ENCODE data around the gene ADAMTS6. TPM values are rescaled to one million over a fixed set of nuclear protein-coding genes. Genes with fewer than 3 reads are reported as not detected.

Gene ADAMTS6
- total RNA-seq, 4 donors from 2014 or later: 0.80 to 13.2 (median 2.2) TPM

DNA sequence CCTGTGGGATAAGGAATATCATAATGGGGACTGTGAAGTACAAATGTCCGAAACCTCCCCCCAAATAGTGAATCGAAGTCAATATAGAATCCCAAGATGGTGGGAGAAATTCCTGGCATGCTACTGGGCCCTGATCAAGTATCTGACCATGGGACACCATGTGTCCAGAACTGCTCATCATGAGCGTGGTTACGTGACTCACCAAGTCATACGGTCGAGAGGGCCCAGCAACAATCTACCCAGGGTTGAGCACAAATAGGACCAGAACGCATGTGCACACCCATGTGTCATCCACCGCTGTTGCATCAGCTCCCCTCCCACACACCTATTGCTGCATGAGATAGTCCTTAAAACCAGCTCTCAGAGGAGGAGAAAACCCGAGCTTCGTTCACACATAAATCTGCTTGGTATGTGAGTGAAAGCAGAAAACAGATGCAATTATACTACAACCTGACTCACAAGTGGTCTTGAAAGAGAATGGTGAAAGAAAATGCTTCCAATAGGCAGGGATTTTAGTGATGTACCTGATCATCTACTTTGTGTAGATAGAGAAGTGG lies 359.8 kb downstream of the ADAMTS6 start:
- TF ChIP-seq, protein P1, sequence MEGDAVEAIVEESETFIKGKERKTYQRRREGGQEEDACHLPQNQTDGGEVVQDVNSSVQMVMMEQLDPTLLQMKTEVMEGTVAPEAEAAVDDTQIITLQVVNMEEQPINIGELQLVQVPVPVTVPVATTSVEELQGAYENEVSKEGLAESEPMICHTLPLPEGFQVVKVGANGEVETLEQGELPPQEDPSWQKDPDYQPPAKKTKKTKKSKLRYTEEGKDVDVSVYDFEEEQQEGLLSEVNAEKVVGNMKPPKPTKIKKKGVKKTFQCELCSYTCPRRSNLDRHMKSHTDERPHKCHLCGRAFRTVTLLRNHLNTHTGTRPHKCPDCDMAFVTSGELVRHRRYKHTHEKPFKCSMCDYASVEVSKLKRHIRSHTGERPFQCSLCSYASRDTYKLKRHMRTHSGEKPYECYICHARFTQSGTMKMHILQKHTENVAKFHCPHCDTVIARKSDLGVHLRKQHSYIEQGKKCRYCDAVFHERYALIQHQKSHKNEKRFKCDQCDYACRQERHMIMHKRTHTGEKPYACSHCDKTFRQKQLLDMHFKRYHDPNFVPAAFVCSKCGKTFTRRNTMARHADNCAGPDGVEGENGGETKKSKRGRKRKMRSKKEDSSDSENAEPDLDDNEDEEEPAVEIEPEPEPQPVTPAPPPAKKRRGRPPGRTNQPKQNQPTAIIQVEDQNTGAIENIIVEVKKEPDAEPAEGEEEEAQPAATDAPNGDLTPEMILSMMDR (IDR thresholded peaks at IDR 0.05): no peak
- no peak for TF ChIP-seq POLR2A (IDR thresholded peaks at IDR 0.05)
- H3K4me3 ChIP-seq: no peak overlapping the region

DNA sequence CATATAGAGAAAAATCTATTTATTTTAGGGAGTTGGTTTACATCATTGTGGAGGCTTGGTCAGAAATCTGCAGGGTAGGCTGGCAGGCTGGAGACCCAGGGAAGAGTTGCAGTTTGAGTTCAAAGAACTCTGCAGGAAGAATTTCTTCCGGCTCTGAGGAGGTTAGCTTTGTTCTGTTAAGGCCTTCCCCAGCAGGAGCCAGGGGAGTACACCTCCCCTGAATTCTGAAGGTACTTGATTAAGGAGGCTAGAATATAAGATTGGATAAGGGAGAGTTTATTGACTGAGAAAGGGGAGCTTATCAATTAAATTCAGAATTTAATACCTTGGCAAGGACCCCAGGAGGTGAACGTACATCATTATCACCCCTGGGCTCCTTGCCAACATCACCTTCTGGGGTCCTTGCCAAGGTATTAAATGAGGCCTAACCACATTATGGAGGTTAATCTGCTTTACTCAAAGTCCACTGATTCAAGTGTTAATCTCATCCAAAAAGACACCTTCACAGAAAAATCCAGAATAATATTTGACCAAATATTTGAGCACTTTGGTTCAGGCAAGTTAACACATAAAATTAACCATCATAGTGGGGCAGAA lies 361.3 kb downstream of the ADAMTS6 start:
- H3K4me3 ChIP-seq: no peak overlapping the region
- no peaks in the 10 kb centered on the region for H3K4me1 ChIP-seq
- no peaks in the 10 kb centered on the region for H3K27me3 ChIP-seq
- DNase-seq: no peak
- no peaks in the 10 kb centered on the region for H3K36me3 ChIP-seq
- H3K27ac ChIP-seq: no peak overlapping the region
- H3K9me3 ChIP-seq: no peaks in the 10 kb centered on the region
- TF ChIP-seq, protein P1 (IDR thresholded peaks at IDR 0.05): no peak
- TF ChIP-seq POLR2A (IDR thresholded peaks at IDR 0.05): no peak

More for the DNA sequence above, 359.8 kb downstream of the ADAMTS6 start:
- H3K27me3 ChIP-seq: no peaks in the 10 kb centered on the region
- H3K4me1 ChIP-seq: no peaks in the 10 kb centered on the region
- H3K9me3 ChIP-seq: no peaks in the 10 kb centered on the region
- no peak overlapping the region for H3K27ac ChIP-seq
- no peak for DNase-seq
- no peaks in the 10 kb centered on the region for H3K36me3 ChIP-seq

DNA sequence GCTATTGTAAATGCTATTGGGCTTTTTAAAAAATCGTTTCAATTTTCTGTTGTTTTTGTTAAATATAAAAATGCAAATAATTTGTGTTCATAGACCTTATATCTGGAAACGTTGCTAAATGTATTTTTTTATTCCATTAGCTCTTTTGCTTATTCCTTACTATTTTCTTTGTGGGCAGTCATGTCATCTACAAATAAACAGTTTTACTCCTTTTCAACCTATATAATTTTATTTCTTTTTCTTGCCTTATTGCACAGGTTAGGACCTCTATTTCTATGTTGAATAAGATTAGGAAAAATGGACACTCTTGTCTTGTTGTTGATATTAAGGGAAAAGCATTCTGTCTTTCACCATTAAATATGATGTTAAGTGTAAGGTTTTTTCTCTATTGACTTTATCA lies 364.2 kb downstream of the ADAMTS6 start:
- Histone ChIP-seq H3K36me3 (no peaks in the 10 kb centered on the region), H3K9me3 (no peaks in the 10 kb centered on the region), H3K4me3 (no peak overlapping the region), H3K4me1 (no peaks in the 10 kb centered on the region), H3K27ac (no peak overlapping the region), H3K27me3 (no peaks in the 10 kb centered on the region)
- no peak for TF ChIP-seq POLR2A (IDR thresholded peaks at IDR 0.05)
- TF ChIP-seq, protein P1 (IDR thresholded peaks at IDR 0.05): no peak
- DNase-seq: no peak

DNA sequence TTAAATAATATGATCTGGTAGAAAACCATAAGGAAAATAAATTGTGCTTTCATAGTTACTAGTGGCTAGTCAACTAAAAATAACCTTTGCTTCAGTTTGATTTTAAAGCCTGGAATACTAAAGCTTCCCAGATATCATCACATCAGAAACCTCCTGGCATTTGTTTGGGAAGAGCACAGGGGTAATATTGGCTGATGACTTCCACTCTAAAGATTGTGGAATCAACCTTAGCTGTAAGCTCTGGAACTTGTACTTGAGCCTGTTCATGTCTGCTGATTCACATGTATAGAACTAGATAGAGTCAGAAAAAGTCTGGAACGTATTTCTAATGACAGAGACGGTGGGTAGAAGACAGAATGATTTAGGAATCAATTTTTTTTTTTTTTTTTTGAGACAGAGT lies 367.9 kb downstream of the ADAMTS6 start:
- no peak overlapping the region for H3K27ac ChIP-seq
- TF ChIP-seq, protein P1 (IDR thresholded peaks at IDR 0.05): no peak
- TF ChIP-seq POLR2A (IDR thresholded peaks at IDR 0.05): no peak
- no peaks in the 10 kb centered on the region for H3K27me3 ChIP-seq
- H3K9me3 ChIP-seq: no peaks in the 10 kb centered on the region
- no peaks in the 10 kb centered on the region for H3K4me1 ChIP-seq
- DNase-seq: no peak
- H3K36me3 ChIP-seq: no peaks in the 10 kb centered on the region
- no peak overlapping the region for H3K4me3 ChIP-seq

DNA sequence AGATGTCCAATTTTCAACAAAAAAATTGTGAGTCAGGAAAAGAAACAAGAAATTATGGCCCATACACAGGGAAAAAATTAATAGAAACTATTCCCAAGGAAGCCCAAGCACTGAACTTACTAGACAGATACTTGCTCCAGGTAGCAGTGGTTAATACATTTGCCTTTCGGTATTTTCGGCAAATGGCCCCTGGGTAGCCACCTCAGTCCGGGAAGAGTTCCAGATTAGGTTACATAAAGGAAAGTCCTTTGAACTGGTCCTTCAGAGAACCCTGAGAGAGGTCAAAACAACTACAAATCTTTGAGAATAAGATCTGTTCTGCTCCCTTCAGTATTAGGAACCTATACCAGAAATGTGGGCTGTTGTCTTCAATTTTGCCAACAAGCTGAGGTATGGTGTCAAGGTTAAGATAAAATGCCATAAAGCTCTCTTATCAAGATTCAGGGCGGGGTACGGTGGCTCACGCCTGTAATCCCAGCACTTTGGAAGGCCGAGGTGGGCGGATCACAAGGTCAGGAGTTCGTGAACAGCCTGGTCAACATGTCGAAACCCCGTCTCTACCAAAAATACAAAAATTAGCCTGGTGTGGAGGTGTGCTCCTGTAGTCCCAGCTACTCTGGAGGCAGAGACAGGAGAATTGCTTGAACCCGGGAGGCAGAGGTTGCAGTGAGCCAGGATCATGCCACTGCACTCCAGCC lies 369.6 kb downstream of the ADAMTS6 start:
- no peaks in the 10 kb centered on the region for H3K27me3 ChIP-seq

More for the DNA sequence above, 369.6 kb downstream of the ADAMTS6 start:
- TF ChIP-seq, protein P1 (IDR thresholded peaks at IDR 0.05): no peak
- H3K9me3 ChIP-seq: no peaks in the 10 kb centered on the region
- H3K36me3 ChIP-seq: no peaks in the 10 kb centered on the region
- no peak overlapping the region for H3K4me3 ChIP-seq
- DNase-seq: no peak
- no peaks in the 10 kb centered on the region for H3K4me1 ChIP-seq
- no peak overlapping the region for H3K27ac ChIP-seq

All from Peyer's patch (tissue), 4 donors.